Natural killer cell (primary cell): ENCODE measurements around the gene GZF1. TPM values are rescaled to one million over a fixed set of nuclear protein-coding genes. Genes with fewer than 3 reads are reported as not detected.
A peak's percentile ranks its signal among the peaks of the same experiment; 100 is the strongest.

Experiments
- ATAC-seq, 3 donors: fragments of 150-1000 bp in 2 of 3; fragments of 200-7000 bp in 1 of 3; cut with Tn5 transposase; 1 replicate in 1 of 3; 2 replicates in 2 of 3; pipeline ENCODE4 v1.10.0; 2021; ENCODE audit warnings: mild to moderate bottlenecking in 2 of 3, moderate library complexity in 2 of 3
- DNase-seq, 2 donors: peaks; one replicate each; pipeline versions ENCODE4 v3.0.0 to v3.0.0-alpha.2; 2013 to 2021; ENCODE audit warnings: mixed read lengths in 1 of 2
- H3K27ac ChIP-seq: one replicate; pipeline ENCODE4 v1.5.1; 2013; ENCODE audit warnings: mild to moderate bottlenecking, low read length
- H3K27me3 ChIP-seq: one replicate; pipeline ENCODE4 v1.6.1; 2013; ENCODE audit warnings: low read length; ENCODE audit not compliant: control insufficient read depth, insufficient read depth
- H3K36me3 ChIP-seq: one replicate; pipeline ENCODE4 v1.6.1; 2013; ENCODE audit warnings: low read length; ENCODE audit not compliant: control insufficient read depth, insufficient read depth
- H3K4me1 ChIP-seq: one replicate; pipeline ENCODE4 v1.6.1; 2013; ENCODE audit warnings: low read length; ENCODE audit not compliant: control insufficient read depth, insufficient read depth
- H3K4me3 ChIP-seq: one replicate; pipeline ENCODE4 v1.5.1; 2013; ENCODE audit warnings: low read length
- H3K9me3 ChIP-seq: one replicate; pipeline ENCODE4 v1.6.1; 2013; ENCODE audit warnings: low read length; ENCODE audit not compliant: control insufficient read depth, insufficient read depth
- H3K27ac Mint-ChIP-seq, 2 donors: one replicate each; pipeline ENCODE4 v1.8.0; 2022; ENCODE audit warnings: mild to moderate bottlenecking in 2 of 2, mixed read lengths in 2 of 2, moderate library complexity in 1 of 2
- H3K27me3 Mint-ChIP-seq, 2 donors: one replicate each; pipeline ENCODE4 v1.8.0; 2022; ENCODE audit warnings: low read depth in 2 of 2, mixed read lengths in 2 of 2
- H3K36me3 Mint-ChIP-seq: one replicate; pipeline ENCODE4 v1.8.0; 2022; ENCODE audit warnings: mixed read lengths
- H3K4me1 Mint-ChIP-seq, 2 donors: one replicate each; pipeline ENCODE4 v1.8.0; 2022; ENCODE audit warnings: mixed read lengths in 2 of 2
- H3K4me3 Mint-ChIP-seq: one replicate; pipeline ENCODE4 v1.8.0; 2022; ENCODE audit warnings: mild to moderate bottlenecking, moderate library complexity, mixed read lengths
- H3K9me3 Mint-ChIP-seq, 2 donors: one replicate each; pipeline ENCODE4 v1.8.0; 2022; ENCODE audit warnings: mixed read lengths in 2 of 2
- WGBS: methylation state at CpG from one replicate; pipeline ENCODE4 v1.1.7; 2013; ENCODE audit warnings: missing lambda C conversion rate; ENCODE audit not compliant: insufficient coverage; 5-methylcytosine and 5-hydroxymethylcytosine counted together
- intact Hi-C: fragments of 100-400 bp; cut with micrococcal nuclease; formaldehyde crosslinking; loops from one replicate; pipeline ENCODE4 v1.14.2; 2022
- total RNA-seq, 4 donors: library from RNA; stranded (reverse); fragments of 120-200 nt in 1 of 4; gene quantifications; one replicate each; pipeline versions ENCODE4 v1.2.3 to v1.2.4, GENCODE V29; 2013 to 2022
- TF ChIP-seq, protein P1 (sequence below): fragments of 200-600 bp; IDR thresholded peaks from one replicate; pipeline ENCODE4 v1.8.0; 2022; ENCODE audit warnings: antibody characterized with exemption

Gene GZF1
- total RNA-seq, 3 donors from 2014 or later (not counting 1 experiment from before 2014, with no cell fraction given): 45.1 to 56.6 (median 45.9) TPM

DNA sequence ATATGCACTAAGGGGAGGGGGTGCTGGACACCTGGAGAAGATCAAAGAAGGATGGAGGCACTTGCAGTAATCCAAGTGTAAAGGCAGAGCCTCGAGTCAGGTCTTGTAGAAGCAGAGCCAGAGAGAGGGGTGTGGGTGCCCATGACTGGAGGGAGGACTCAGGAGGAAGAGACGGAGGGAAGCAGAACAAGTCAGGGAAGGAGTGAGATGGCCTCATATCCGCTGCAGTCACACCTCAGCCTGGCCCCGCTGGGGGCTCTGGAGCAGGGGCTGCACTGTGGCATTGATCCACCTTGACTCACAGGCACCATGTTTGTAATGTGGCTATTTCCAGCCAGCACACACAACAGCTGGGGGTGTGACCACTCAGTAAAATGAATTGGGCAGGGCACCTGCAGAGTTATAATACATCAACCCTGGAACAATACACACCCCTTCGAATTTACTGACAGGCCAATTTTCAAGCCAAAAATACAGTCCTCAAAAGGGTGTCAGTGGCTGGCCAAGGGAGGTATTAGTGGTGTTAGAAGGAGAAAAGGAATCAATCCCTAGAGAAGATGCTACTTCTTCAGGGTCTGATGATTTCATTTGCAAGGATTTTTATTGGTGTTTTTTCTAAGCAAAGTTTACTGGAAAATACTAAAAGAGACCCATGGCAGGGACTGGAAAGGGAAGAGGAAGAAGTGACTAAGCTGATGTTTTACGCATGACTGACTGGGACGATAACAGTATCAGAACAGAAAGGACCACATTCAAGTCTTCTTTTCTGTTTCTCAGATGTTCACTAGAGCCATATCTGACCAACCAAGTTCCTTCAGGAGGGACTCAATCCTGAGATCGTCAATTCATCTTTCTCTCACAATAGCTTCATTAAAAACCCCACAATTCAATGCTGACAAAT, 30.3 kb upstream of the GZF1 start:
- intact Hi-C loops: no loop called here
- no peak overlapping the region for H3K4me3 Mint-ChIP-seq
- no peaks in the 10 kb centered on the region for H3K36me3 Mint-ChIP-seq
- Histone ChIP-seq H3K4me3 (no peak overlapping the region), H3K36me3 (no peaks in the 10 kb centered on the region), H3K4me1 (no peaks in the 10 kb centered on the region), H3K27ac (no peak overlapping the region), H3K27me3 (no peaks in the 10 kb centered on the region), H3K9me3 (no peaks in the 10 kb centered on the region)
- H3K27me3 Mint-ChIP-seq: peaks cover 7 to 8% of the 10 kb centered on the region in 2 donors
- no peak overlapping the region for H3K27ac Mint-ChIP-seq
- H3K4me1 Mint-ChIP-seq: peaks cover 0 to 6% of the 10 kb centered on the region in 2 donors
- TF ChIP-seq, protein P1, sequence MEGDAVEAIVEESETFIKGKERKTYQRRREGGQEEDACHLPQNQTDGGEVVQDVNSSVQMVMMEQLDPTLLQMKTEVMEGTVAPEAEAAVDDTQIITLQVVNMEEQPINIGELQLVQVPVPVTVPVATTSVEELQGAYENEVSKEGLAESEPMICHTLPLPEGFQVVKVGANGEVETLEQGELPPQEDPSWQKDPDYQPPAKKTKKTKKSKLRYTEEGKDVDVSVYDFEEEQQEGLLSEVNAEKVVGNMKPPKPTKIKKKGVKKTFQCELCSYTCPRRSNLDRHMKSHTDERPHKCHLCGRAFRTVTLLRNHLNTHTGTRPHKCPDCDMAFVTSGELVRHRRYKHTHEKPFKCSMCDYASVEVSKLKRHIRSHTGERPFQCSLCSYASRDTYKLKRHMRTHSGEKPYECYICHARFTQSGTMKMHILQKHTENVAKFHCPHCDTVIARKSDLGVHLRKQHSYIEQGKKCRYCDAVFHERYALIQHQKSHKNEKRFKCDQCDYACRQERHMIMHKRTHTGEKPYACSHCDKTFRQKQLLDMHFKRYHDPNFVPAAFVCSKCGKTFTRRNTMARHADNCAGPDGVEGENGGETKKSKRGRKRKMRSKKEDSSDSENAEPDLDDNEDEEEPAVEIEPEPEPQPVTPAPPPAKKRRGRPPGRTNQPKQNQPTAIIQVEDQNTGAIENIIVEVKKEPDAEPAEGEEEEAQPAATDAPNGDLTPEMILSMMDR: no peak
- no peaks in the 10 kb centered on the region for H3K9me3 Mint-ChIP-seq
- DNase-seq (no peak), ATAC-seq (no peak)
- 81% methylated on average over 7 of the region's 8 CpGs for whole genome bisulfite sequencing

- no peak for ATAC-seq
- peaks cover 7 to 8% of the 10 kb centered on the region in 2 donors for H3K27me3 Mint-ChIP-seq
These were observed 29.5 kb upstream of the GZF1 start for GRCh38 chr20:23332467-23332866.

DNA sequence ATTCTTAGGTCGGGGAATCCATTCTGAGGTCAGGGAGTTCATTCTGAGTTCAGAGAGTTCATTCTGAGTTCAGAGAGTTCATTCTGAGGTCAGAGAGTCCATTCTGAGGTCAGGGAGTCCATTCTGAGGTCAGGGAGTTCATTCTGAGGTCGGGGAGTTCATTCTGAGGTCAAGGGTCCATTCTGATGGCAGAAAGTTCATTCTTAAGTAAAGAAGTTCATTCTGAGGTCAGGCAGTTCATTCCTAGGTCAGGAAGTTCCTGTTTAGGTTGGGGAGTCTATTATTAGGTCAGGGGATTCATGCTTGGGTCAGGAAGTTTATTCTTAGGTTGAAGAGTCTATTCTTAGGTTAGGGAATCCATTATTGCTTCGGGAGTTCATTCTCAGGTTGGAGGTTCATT, 27.9 kb upstream of the GZF1 start:
- peak in 1 of 3 donors; percentile 21 for ATAC-seq
- H3K4me3 Mint-ChIP-seq: no peak overlapping the region
- peaks cover 0 to 6% of the 10 kb centered on the region in 2 donors for H3K4me1 Mint-ChIP-seq
- no peaks in the 10 kb centered on the region for H3K4me1 ChIP-seq
- no peaks in the 10 kb centered on the region for H3K36me3 Mint-ChIP-seq
- TF ChIP-seq, protein P1: no peak
- 53% methylated on average over 3 of the region's 3 CpGs for WGBS
- no peak overlapping the region for H3K27ac Mint-ChIP-seq
- no peak overlapping the region for H3K27ac ChIP-seq
- H3K9me3 ChIP-seq: no peaks in the 10 kb centered on the region
- DNase-seq: no peak
- no peaks in the 10 kb centered on the region for H3K9me3 Mint-ChIP-seq
- H3K36me3 ChIP-seq: no peaks in the 10 kb centered on the region
- no peak overlapping the region for H3K4me3 ChIP-seq
- H3K27me3 ChIP-seq: no peaks in the 10 kb centered on the region
- H3K27me3 Mint-ChIP-seq: peaks cover 4 to 8% of the 10 kb centered on the region in 2 donors
- intact Hi-C loops: no loop called here

More at GRCh38 chr20:23332467-23332866, 29.5 kb upstream of the GZF1 start:
- Mint-ChIP-seq H3K27ac (no peak overlapping the region), H3K9me3 (no peaks in the 10 kb centered on the region), H3K36me3 (no peaks in the 10 kb centered on the region), H3K4me1 (peaks cover 0 to 6% of the 10 kb centered on the region in 2 donors), H3K4me3 (no peak overlapping the region)
- no peaks in the 10 kb centered on the region for H3K36me3 ChIP-seq
- WGBS: 78% methylated on average over 2 of the region's 2 CpGs
- no peaks in the 10 kb centered on the region for H3K27me3 ChIP-seq
- H3K4me3 ChIP-seq: no peak overlapping the region
- H3K27ac ChIP-seq: no peak overlapping the region
- no peaks in the 10 kb centered on the region for H3K4me1 ChIP-seq
- no peak for DNase-seq
- intact Hi-C loops: no loop called here
- no peaks in the 10 kb centered on the region for H3K9me3 ChIP-seq
- TF ChIP-seq, protein P1: no peak
